Amniotic stem cell (primary cell): Measurements from ENCODE around the gene PRR14.
"Not testable (repeated sequence)": the region's sequence is repeated elsewhere in the genome, so short reads cannot be mapped to it uniquely, and the experiment has no call there.

ENCODE experiments used
- DNase-seq: peaks from one replicate; lab custom pipeline; 2025; lab: John Stamatoyannopoulos, UW

Gene PRR14

GRCh38 chr16:30692396-30693064 lies 41.8 kb downstream of the PRR14 start:
- no peak for DNase-seq

- no peak for DNase-seq
These were observed 44.4 kb downstream of the PRR14 start for GRCh38 chr16:30694926-30695693.

- not testable (repeated sequence) for DNase-seq
These were observed 45.9 kb downstream of the PRR14 start for GRCh38 chr16:30696646-30697045.

- peak; percentile 92 for DNase-seq
These were observed 46.7 kb downstream of the PRR14 start for GRCh38 chr16:30697264-30698138.

- DNase-seq, result peak; percentile 63
These were observed 47.5 kb downstream of the PRR14 start for GRCh38 chr16:30698139-30698815.

- DNase-seq, result peak; percentile 54
These were observed 48.3 kb downstream of the PRR14 start, which contains the start of gene SRCAP for GRCh38 chr16:30698816-30699614. Gene SRCAP, plus strand, starts transcription at chr16:30699171. Its CDS starts 1,654 bp downstream, at chr16:30700825.

- no peak for DNase-seq
These were observed 48.9 kb downstream of the PRR14 start for GRCh38 chr16:30699615-30700099.

GRCh38 chr16:30700491-30700890 lies 49.7 kb downstream of the PRR14 start:
- DNase-seq, result no peak

GRCh38 chr16:30700971-30701370 lies 50.2 kb downstream of the PRR14 start:
- no peak for DNase-seq

- not testable (repeated sequence) for DNase-seq
These were observed 52.3 kb downstream of the PRR14 start for GRCh38 chr16:30703071-30703470.

- DNase-seq, result no peak
These were observed 53.2 kb downstream of the PRR14 start for GRCh38 chr16:30703971-30704370.
